Panc1 (cell line): ENCODE results near the gene BMP2K. TPM values are rescaled to one million over a fixed set of nuclear protein-coding genes. Genes with fewer than 3 reads are reported as not detected.

Experiments
- ATAC-seq: fragments of 200-7000 bp; cut with Tn5 transposase; 2 replicates; pipeline ENCODE4 v1.9.1; 2020; ENCODE audit warnings: mild to moderate bottlenecking, moderate library complexity
- BruUV-seq: library from RNA; stranded (reverse); fragments of 400-500 nt; replicated peaks from 2 replicates; lab custom pipeline; 2021; lab: Mats Ljungman, UMichigan
- CTCF ChIA-PET: fragments of 300-600 bp; sonication (Branson Sonifier 250); formaldehyde crosslinking; loops from one replicate; lab custom pipeline; 2022; ENCODE audit warnings: antibody characterized with exemption; lab: Charles Lee
- POLR2A ChIA-PET: fragments of 300-600 bp; sonication (Branson Sonifier 250); formaldehyde crosslinking; loops from one replicate; lab custom pipeline; 2022; ENCODE audit warnings: antibody characterized with exemption; lab: Charles Lee
- DNase-seq: peaks from one replicate; pipeline ENCODE4 v3.0.0-alpha.2; 2010; ENCODE audit warnings: low read depth, low spot score
- H3K27ac ChIP-seq: 2 replicates; pipeline ENCODE4 v1.5.1; 2011; ENCODE audit warnings: mild to moderate bottlenecking, low read length, inconsistent platforms
- H3K27me3 ChIP-seq: fragments of 200-500 bp; sonication (Bioruptor generic); 2 replicates; pipeline ENCODE4 v1.6.0; 2014; ENCODE audit warnings: low read length, inconsistent platforms; ENCODE audit not compliant: control insufficient read depth, insufficient read depth
- H3K36me3 ChIP-seq: fragments of 200-500 bp; sonication (Bioruptor generic); 2 replicates; pipeline ENCODE4 v1.5.1; 2014; ENCODE audit warnings: inconsistent platforms, mild to moderate bottlenecking, low read length, moderate library complexity; ENCODE audit not compliant: control insufficient read depth, insufficient read depth
- H3K4me1 ChIP-seq: 2 replicates; pipeline ENCODE4 v1.5.1; 2011; ENCODE audit warnings: inconsistent platforms, mild to moderate bottlenecking, low read length, moderate library complexity; ENCODE audit not compliant: control insufficient read depth, insufficient read depth
- H3K4me3 ChIP-seq, 2 experiments: 2 replicates each; pipeline ENCODE4 v1.5.1; 2011 to 2012; ENCODE audit warnings: low read depth in 2 of 2, low read length in 2 of 2, mild to moderate bottlenecking in 2 of 2, inconsistent platforms in 1 of 2, moderate library complexity in 1 of 2
- H3K9me3 ChIP-seq: fragments of 200-500 bp; sonication (Bioruptor generic); 2 replicates; pipeline ENCODE4 v1.5.1; 2014; ENCODE audit warnings: low read depth, mild to moderate bottlenecking, inconsistent platforms, low read length, moderate library complexity; ENCODE audit not compliant: control insufficient read depth, insufficient read depth
- POLR2AphosphoS5 ChIP-seq: IDR thresholded peaks from 2 replicates; pipeline ENCODE4 v1.6.1; 2012; ENCODE audit warnings: mild to moderate bottlenecking, low read depth, low read length, moderate library complexity
- SIN3A ChIP-seq: IDR thresholded peaks from 2 replicates; pipeline ENCODE4 v1.6.1; 2012; ENCODE audit warnings: low read depth, mild to moderate bottlenecking, low read length, moderate library complexity, borderline replicate concordance; ENCODE audit not compliant: insufficient read depth
- TCF7L2 ChIP-seq: IDR thresholded peaks from 2 replicates; pipeline ENCODE4 v1.6.1; 2011; ENCODE audit warnings: mild to moderate bottlenecking, low read depth, low read length, inconsistent platforms
- in situ Hi-C: cut with HindIII; loops from 2 replicates; pipeline ENCODE4 v1.10.0; 2016; ENCODE audit warnings: low sequenced_read_pairs, low pct_unique_long_range_greater_than_20kb
- intact Hi-C: fragments of 100-400 bp; cut with micrococcal nuclease; formaldehyde crosslinking; loops from one replicate; pipeline ENCODE4 v1.10.0; 2022; ENCODE audit not compliant: unreplicated experiment
- total RNA-seq: library from RNA; stranded (reverse); gene quantifications from one replicate; pipeline ENCODE4 v1.2.1, GENCODE V29; 2021; ENCODE audit not compliant: unreplicated experiment
- TF ChIP-seq, protein P1 (sequence below), 2 experiments: IDR thresholded peaks; 2 replicates each; pipeline ENCODE4 v1.6.1; 2011 to 2012; ENCODE audit warnings: low read depth in 2 of 2, control low read depth in 1 of 2, low read length in 1 of 2, mild to moderate bottlenecking in 1 of 2, moderate library complexity in 1 of 2; ENCODE audit not compliant: insufficient read depth in 1 of 2
- TF ChIP-seq, protein P2 (sequence below): fragments of 450-650 bp; IDR thresholded peaks from 2 replicates; pipeline ENCODE4 v1.5.1; 2017; ENCODE audit warnings: mild to moderate bottlenecking

BMP2K gene
- total RNA-seq, 1 experiment from 2014 or later, result 23.3 TPM

DNA sequence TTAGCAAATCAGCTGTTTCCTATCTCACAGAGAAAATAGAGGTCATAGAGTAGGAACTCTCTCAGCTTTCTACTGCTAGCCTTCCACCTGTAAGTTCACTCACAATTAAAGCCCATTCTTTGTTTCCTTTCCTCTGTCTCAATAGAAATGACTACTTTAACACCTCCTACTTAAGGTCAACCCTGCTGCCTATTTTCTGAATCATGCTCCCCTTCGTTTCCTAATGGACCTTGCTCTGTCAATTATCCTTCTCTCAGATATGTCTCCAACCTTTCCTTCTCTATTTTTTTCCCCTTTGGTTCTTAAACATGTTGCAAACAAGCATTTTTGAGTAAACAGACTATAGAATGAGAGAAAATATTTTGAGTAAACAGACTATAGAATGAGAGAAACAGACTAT is 168.2 kb downstream of the BMP2K start:
- H3K36me3 ChIP-seq, result no peaks in the 10 kb centered on the region
- ChIA-PET CTCF (no interaction called here), POLR2A (no interaction called here)
- in situ Hi-C loops (no loop called here), intact Hi-C loops (no loop called here)
- no peaks in the 10 kb centered on the region for H3K4me1 ChIP-seq
- H3K27me3 ChIP-seq, result no peaks in the 10 kb centered on the region
- no peak for DNase-seq
- H3K27ac ChIP-seq, result no peak overlapping the region
- no peak overlapping the region for H3K4me3 ChIP-seq
- TF ChIP-seq, protein P1, sequence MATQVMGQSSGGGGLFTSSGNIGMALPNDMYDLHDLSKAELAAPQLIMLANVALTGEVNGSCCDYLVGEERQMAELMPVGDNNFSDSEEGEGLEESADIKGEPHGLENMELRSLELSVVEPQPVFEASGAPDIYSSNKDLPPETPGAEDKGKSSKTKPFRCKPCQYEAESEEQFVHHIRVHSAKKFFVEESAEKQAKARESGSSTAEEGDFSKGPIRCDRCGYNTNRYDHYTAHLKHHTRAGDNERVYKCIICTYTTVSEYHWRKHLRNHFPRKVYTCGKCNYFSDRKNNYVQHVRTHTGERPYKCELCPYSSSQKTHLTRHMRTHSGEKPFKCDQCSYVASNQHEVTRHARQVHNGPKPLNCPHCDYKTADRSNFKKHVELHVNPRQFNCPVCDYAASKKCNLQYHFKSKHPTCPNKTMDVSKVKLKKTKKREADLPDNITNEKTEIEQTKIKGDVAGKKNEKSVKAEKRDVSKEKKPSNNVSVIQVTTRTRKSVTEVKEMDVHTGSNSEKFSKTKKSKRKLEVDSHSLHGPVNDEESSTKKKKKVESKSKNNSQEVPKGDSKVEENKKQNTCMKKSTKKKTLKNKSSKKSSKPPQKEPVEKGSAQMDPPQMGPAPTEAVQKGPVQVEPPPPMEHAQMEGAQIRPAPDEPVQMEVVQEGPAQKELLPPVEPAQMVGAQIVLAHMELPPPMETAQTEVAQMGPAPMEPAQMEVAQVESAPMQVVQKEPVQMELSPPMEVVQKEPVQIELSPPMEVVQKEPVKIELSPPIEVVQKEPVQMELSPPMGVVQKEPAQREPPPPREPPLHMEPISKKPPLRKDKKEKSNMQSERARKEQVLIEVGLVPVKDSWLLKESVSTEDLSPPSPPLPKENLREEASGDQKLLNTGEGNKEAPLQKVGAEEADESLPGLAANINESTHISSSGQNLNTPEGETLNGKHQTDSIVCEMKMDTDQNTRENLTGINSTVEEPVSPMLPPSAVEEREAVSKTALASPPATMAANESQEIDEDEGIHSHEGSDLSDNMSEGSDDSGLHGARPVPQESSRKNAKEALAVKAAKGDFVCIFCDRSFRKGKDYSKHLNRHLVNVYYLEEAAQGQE (IDR thresholded peaks at IDR 0.05; ENCODE audit: insufficient read depth in 1 of 2, low read depth in 2 of 2, low read length in 1 of 2), result no peak
- no peak for ATAC-seq
- H3K9me3 ChIP-seq, result no peaks in the 10 kb centered on the region
- no TSS peak for BruUV-seq

DNA sequence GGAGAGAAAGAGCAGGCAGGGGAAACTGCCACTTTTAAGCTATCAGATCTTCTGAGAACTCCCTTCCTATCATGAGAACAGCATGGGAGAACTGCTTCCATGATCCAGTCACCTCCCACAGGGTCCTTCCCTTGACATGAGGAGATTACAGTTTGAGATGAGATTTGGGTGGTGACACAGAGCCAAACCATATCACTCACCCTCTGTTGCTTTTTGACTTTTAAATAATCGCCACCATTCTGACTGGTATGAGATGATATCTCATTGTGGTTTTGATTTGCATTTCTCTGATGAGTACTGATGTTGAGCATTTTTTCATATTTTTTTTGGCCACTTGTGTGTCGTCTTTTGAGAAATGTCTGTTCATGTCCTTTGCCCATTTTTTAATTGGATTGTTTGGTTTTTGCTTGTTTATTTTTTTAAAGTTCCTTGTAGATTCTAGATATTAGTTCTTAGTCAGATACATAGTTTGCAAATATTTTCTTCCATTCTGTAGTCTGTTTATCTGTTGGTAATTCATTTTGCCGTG is 169.6 kb downstream of the BMP2K start:
- DNase-seq (no peak), ATAC-seq (no peak)
- H3K36me3 ChIP-seq, result no peaks in the 10 kb centered on the region
- TF ChIP-seq SIN3A, result no peak
- TF ChIP-seq, protein P1 (IDR thresholded peaks at IDR 0.05; ENCODE audit: insufficient read depth in 1 of 2, low read depth in 2 of 2, low read length in 1 of 2), result no peak
- TF ChIP-seq POLR2AphosphoS5, result no peak
- TF ChIP-seq TCF7L2, result no peak
- TF ChIP-seq, protein P2, sequence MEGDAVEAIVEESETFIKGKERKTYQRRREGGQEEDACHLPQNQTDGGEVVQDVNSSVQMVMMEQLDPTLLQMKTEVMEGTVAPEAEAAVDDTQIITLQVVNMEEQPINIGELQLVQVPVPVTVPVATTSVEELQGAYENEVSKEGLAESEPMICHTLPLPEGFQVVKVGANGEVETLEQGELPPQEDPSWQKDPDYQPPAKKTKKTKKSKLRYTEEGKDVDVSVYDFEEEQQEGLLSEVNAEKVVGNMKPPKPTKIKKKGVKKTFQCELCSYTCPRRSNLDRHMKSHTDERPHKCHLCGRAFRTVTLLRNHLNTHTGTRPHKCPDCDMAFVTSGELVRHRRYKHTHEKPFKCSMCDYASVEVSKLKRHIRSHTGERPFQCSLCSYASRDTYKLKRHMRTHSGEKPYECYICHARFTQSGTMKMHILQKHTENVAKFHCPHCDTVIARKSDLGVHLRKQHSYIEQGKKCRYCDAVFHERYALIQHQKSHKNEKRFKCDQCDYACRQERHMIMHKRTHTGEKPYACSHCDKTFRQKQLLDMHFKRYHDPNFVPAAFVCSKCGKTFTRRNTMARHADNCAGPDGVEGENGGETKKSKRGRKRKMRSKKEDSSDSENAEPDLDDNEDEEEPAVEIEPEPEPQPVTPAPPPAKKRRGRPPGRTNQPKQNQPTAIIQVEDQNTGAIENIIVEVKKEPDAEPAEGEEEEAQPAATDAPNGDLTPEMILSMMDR, result no peak
- intact Hi-C loops (no loop called here), in situ Hi-C loops (no loop called here)
- no peak overlapping the region for H3K27ac ChIP-seq
- no peaks in the 10 kb centered on the region for H3K27me3 ChIP-seq
- H3K4me3 ChIP-seq, result no peak overlapping the region
- ChIA-PET CTCF (no interaction called here), POLR2A (no interaction called here)
- BruUV-seq, result no TSS peak
- H3K9me3 ChIP-seq, result no peaks in the 10 kb centered on the region
- no peaks in the 10 kb centered on the region for H3K4me1 ChIP-seq
